HG03521 (cell line): ENCODE data around the gene TIMP2.
"Not testable (repeated sequence)": the region's sequence is repeated elsewhere in the genome, so short reads cannot be mapped to it uniquely, and the experiment has no call there.

ENCODE experiments used
- ATAC-seq: cut with Tn5 transposase; IDR thresholded peaks from one replicate; pipeline ENCODE4 v1.9.1; 2021; ENCODE audit warnings: mild to moderate bottlenecking, moderate library complexity; ENCODE audit not compliant: unreplicated experiment

TIMP2 gene

DNA sequence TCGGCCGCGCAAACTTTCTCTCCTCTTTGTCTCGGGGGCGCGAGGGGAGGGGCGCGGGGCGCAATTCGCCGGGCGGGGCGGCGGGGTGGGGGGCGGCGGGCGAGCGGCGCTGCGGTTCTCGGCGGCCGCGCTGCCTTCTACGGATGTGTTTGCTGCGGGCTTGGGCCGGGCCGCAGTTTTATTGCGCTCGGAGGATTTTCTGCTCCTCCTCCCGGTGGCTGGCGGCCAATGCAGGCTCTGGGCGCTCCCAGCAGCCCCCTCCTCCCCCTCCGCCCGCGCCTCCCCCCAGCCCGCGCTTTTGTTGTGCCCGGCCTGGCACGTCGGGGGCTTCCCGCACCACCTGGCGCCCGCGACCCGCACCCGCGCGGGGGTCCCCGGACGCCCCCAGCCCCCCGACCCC lies at the start of gene TIMP2:
Gene TIMP2 (minus strand): TSS at position 154 of the 400 bp plus-strand sequence. CDS start 299 bp downstream, outside the sequence.
- no peak for ATAC-seq

GRCh38 chr17:78973792-78974520 lies 48.8 kb upstream of the TIMP2 start:
- no peak for ATAC-seq

DNA sequence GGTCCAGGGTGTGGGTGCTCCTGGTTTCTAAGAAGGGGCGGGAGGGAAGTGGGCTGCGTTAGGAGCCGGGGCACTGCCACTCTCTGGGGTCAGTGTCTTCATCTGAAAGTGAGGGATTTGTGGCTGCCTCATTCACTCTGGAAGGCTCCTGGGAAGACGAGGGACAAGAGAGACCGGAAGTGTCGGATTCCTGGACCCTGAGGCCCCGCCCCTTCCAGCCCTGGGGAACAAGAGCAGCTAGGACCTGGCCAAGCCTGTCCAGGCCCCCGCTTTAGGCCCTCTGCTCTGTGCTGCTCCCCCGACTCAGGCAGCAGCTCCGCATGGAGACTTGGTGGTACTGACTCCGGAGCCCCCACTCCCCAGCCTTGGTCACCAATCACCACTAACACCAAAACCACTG lies 48.0 kb upstream of the TIMP2 start:
- ATAC-seq, result no peak

DNA sequence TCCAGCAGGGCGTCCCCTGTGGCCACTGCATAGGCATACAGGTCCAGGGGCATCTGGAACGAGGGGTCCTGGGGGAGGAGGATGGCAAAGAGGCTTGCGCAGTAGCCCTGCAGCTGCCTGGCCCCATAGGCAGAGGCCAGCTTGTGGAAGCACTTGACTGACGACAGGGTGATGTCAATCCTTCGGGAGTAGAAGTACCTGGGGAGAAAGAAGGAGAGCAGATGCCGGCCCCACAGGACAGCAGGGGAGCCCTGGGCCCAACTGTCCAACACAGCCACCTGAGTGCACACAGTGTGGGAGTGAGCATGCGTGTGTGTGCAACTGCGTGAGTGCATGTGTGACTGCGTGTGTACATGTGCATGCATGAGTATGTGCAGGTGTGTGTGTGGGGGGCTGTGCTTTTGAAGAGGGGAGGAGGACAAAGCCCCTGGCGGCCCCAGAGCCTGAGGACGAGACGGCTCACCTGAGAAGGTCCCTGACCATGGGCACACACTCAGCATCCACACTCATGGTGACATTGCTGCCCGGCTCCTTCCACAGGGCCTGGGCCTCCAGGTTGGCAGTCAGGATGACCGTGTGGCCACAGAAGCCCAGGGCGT lies 47.4 kb upstream of the TIMP2 start:
- ATAC-seq, result no peak

- ATAC-seq, result no peak
Measured at GRCh38 chr17:78971756-78972506, 46.7 kb upstream of the TIMP2 start.

- ATAC-seq, result no peak
Measured at GRCh38 chr17:78970834-78971755, 45.9 kb upstream of the TIMP2 start.

- ATAC-seq, result no peak
Measured at GRCh38 chr17:78969865-78970264, 44.7 kb upstream of the TIMP2 start.

GRCh38 chr17:78967782-78968362 lies 42.7 kb upstream of the TIMP2 start:
- no peak for ATAC-seq

DNA sequence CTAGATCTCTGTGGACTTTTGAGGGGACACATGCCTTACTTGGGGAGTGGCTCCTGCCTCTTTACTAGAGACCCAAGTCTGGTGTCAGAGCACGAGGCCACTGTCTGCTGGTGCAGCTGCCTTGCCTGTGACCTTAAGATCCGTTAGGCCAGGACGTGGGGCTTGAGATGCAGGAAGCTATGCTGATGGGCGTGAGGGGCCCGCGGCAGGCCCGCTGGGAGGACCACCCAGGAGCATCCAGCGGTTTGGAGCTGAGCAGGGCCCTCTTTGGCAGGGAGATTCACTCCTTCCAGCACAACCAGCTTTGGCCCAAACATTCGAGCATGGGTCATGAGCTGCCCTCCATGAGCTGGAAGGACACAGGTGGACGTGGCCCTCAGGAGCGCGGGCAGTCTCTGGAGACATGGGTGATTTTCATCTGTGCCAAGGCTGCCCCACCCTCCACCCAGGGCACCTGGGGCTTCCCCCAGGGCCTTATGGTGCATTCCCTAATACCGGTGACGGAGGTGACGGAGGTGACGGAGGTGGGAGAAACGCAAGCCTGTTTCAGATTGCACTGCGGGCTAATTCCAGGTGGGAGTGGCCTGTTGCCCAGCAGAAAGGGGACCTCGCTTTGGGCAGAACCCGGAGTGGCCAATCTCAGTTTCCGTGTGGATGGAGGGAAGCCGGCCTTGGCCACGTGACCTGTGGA lies 41.9 kb upstream of the TIMP2 start:
- no peak for ATAC-seq

DNA sequence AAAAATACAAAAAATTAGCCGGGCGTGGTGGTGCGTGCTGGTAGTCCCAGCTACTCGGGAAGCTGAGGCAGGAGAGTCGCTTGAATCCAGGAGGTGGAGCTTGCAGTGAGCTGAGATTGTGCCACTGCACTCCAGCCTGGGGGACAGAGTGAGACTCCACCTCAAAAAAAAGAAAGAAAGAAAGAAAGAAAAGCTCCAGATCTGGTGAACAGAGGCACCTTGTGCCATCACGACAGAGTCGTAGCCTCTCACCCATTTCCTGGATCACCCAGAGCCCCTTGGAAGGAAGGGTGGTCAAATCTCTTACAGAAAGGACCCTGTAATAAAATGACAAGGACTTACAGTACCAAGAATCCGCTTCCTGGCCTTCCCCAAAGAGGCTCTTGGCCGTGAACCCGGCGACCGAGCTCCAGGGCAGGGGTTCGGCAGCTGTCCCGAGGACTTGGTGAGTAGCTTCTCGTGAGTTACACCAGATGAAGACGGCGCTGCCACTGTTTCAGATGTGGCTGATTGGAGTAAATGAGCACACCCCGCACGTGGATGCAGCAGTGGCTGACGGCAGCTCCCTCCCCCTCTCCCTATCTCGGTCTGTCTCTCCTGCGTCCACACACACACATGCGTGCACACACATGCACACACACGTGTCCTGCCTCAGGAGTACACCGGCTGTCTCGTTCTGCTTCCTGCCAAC lies 41.1 kb upstream of the TIMP2 start:
- no peak for ATAC-seq

- ATAC-seq, result no peak
Measured at GRCh38 chr17:78965491-78965924, 40.3 kb upstream of the TIMP2 start.

GRCh38 chr17:78963378-78963777 lies 38.2 kb upstream of the TIMP2 start:
- no peak for ATAC-seq

DNA sequence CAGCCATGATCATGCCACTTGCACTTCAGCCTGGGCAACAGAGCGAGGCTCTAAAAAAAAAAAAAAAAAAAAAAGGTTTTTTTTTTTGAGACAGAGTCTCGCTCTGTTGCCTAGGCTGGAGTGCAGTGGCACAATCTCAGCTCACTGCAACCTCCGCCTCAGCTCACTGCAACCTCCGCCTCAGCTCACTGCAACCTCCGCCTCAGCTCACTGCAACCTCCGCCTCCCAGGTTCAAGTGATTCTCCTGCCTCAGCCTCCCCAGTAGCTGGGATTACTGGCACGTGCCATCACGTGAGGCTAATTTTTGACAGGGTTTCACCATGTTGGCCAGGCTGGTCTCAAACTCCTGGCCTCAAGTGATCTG lies 37.8 kb upstream of the TIMP2 start:
- ATAC-seq, result not testable (repeated sequence)

DNA sequence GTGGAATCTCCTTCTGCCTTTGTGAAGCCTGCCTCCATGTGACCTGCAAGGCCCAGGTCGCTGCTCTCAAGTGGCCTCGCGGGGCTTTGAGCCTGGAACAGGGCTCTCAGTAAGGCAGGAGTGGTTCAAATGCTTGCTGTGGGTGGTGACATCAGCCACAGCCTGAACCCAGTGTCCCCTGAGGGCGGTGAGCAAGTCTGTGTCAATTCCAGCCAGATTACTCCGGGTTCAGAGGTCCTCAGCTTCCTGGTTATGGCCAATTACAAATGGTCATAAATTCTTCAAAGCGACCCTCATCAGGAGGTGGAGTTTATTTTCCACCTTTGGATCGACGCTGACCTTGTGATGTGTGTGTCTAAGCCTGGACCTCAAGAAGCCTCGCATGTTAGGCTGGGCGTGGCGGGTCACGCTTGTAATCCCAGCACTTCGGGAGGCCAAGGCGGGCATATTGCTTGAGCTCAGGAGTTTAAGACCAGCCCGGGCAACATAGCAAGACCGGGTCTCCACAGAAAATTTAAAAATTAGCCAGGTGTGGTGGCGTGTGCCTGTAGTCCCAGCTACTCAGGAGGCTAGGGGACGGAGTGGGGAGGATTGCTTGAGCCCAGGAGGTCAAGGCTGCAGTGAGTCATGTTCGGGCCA lies 37.3 kb upstream of the TIMP2 start:
- ATAC-seq, result no peak

GRCh38 chr17:78961571-78961970 lies 36.4 kb upstream of the TIMP2 start:
- ATAC-seq, result no peak

DNA sequence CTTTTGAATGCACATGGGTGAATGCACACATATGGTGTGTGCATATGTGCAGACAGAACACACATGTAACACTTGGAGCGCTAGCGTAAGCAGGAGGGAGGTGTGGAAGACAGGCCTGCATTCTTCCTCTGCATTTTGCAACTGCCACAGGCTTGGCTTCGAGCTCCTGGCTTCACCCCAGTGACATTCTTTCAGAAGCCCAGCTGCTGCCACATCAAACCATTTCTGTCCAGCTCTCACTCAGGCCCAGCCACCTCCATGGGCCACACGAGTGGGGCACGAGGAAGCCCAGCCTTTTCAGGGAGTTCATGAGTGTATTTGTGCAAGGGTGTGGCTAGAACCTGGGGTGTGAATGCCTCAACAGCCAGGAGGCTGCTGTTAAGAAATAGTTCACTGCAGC lies 35.7 kb upstream of the TIMP2 start:
- ATAC-seq, result no peak

DNA sequence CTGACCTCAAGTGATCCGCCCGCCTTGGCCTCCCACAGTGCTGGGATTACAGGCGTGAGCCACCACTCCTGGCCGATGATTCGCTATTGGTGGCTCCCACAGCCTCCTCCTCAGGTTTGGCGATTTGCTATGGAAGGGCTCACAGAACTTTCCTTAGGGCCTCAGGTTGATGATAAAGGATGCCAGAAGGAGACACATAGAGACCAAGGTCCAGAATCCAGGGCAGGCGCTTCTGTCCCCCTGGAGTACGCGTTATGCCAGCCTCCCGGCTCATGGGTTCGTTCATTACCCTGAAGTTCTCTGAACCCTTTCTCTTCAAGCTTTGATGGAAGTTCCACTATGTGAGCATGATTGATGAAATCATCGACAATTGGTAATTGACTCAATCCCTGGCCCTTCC lies 34.6 kb upstream of the TIMP2 start:
- no peak for ATAC-seq

- no peak for ATAC-seq
Measured at GRCh38 chr17:78958641-78959127, 33.5 kb upstream of the TIMP2 start.

DNA sequence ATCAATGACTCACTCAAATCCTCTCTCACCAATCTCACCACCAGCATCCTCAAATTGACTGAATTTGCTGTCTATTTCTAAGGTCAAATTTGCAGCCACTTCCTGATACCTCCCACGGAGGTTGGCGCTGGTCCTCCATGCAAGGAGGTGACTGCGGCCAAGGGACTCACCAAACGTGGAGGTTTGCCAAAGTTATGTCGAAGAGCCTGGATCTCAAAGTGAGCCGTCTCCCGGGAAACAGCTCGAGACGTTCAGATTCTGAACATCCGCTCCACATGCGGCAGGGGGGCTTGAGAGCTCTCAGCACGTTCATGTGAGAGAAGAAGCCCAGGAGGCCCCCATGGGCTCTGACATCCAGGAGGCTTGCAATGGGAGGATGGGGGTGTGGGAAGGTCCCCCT lies 31.9 kb upstream of the TIMP2 start:
- no peak for ATAC-seq
